ENCODE results near the gene PRKD2.
"Not testable (repeated sequence)": the region's sequence is repeated elsewhere in the genome, so short reads cannot be mapped to it uniquely, and the experiment has no call there.

The PRKD2 gene

GRCh38 chr19:46723471-46723870 lies 6.6 kb upstream of the PRKD2 start:
- DNase-seq, result no peak

- DNase-seq, result no peak
Observed at GRCh38 chr19:46723023-46723461, 6.1 kb upstream of the PRKD2 start.

GRCh38 chr19:46722421-46723022 lies 5.6 kb upstream of the PRKD2 start:
- DNase-seq, result no peak

- no peak for DNase-seq
Observed at GRCh38 chr19:46722004-46722380, 5.1 kb upstream of the PRKD2 start.

- DNase-seq, result no peak
Observed at GRCh38 chr19:46721269-46722003, 4.5 kb upstream of the PRKD2 start.

GRCh38 chr19:46720503-46721239 lies 3.8 kb upstream of the PRKD2 start:
- DNase-seq, result no peak

- DNase-seq, result no peak
Observed at GRCh38 chr19:46719629-46720502, 3.0 kb upstream of the PRKD2 start.

- DNase-seq, result no peak
Observed at GRCh38 chr19:46718934-46719622, 2.2 kb upstream of the PRKD2 start.

GRCh38 chr19:46718157-46718933 lies 1.4 kb upstream of the PRKD2 start:
- DNase-seq, result peak; percentile 76

GRCh38 chr19:46717716-46718143 lies 816 bp upstream of the PRKD2 start:
- DNase-seq, result no peak

- no peak for DNase-seq
Observed at GRCh38 chr19:46716672-46717033, 261 bp downstream of the PRKD2 start.

GRCh38 chr19:46715975-46716671 lies 791 bp downstream of the PRKD2 start:
- no peak for DNase-seq

- no peak for DNase-seq
Observed at GRCh38 chr19:46715620-46715974, 1.3 kb downstream of the PRKD2 start.

GRCh38 chr19:46714444-46715106 lies 2.3 kb downstream of the PRKD2 start:
- DNase-seq, result peak; percentile 71

GRCh38 chr19:46713781-46714443 lies 3.0 kb downstream of the PRKD2 start:
- DNase-seq, result peak; percentile 77

- DNase-seq, result not testable (repeated sequence)
Observed at GRCh38 chr19:46712768-46713338, 4.1 kb downstream of the PRKD2 start.

- DNase-seq, result no peak
Observed at GRCh38 chr19:46710687-46711086, 6.2 kb downstream of the PRKD2 start.

- peak; percentile 72 for DNase-seq
Observed at GRCh38 chr19:46704379-46705076, 12.4 kb downstream of the PRKD2 start.

GRCh38 chr19:46700704-46701103 lies 16.2 kb downstream of the PRKD2 start:
- no peak for DNase-seq
